H1 (cell line): ENCODE data around the gene ZDHHC17. TPM values are rescaled to one million over a fixed set of nuclear protein-coding genes. Genes with fewer than 3 reads are reported as not detected.

Source experiments
- KDM1A ChIP-seq: fragments of 200-600, 300-600 bp; sonication (generic); IDR thresholded peaks from 2 replicates; pipeline ENCODE4 v1.7.1; 2016; ENCODE audit warnings: mild to moderate bottlenecking, low read length, borderline replicate concordance
- MAX ChIP-seq: IDR thresholded peaks from 2 replicates; pipeline ENCODE4 v1.6.1; 2012; ENCODE audit warnings: inconsistent platforms
- SAP30 ChIP-seq: fragments of 300-600 bp; sonication (generic); IDR thresholded peaks from 2 replicates; pipeline ENCODE4 v1.7.1; 2012; ENCODE audit warnings: low read length, moderate library complexity, mild to moderate bottlenecking, inconsistent platforms; ENCODE audit not compliant: insufficient read depth, insufficient replicate concordance
- SRF ChIP-seq: IDR thresholded peaks from 2 replicates; pipeline ENCODE4 v1.6.1; 2011; ENCODE audit warnings: mild to moderate bottlenecking, low read depth, low read length, moderate library complexity
- TEAD4 ChIP-seq: IDR thresholded peaks from 2 replicates; pipeline ENCODE4 v1.6.1; 2012; ENCODE audit warnings: low read depth, low read length, inconsistent platforms, mixed read lengths
- polyA plus RNA-seq, 7 experiments: library from polyadenylated mRNA; depleted of rRNA in 3 of 7; stranded (reverse) in 5 of 7; unstranded in 2 of 7; fragments of >200 nt in 5 of 7; fragments of 200-250 nt in 2 of 7; gene quantifications; 1 replicate in 5 of 7; 2 replicates in 1 of 7; 4 replicates in 1 of 7; pipeline versions ENCODE4 v1.2.1 to v1.2.3, GENCODE V29; 2011 to 2013; ENCODE audit warnings: missing spikeins in 2 of 7, mixed read lengths in 2 of 7
- total RNA-seq: library from RNA; stranded (reverse); fragmentation: NEBNext Ultra II Directional; extraction: Animal tissue kit (Norgen Biotek cat#: 25700); gene quantifications from 2 replicates; pipeline ENCODE4 v1.2.1, GENCODE V29; 2021

Gene ZDHHC17
- total and polyA plus RNA-seq, 2 of the 8 experiments (the other 6 are each of a cell fraction or from before 2014, with no cell fraction given): 27.6 to 28.9 TPM

DNA sequence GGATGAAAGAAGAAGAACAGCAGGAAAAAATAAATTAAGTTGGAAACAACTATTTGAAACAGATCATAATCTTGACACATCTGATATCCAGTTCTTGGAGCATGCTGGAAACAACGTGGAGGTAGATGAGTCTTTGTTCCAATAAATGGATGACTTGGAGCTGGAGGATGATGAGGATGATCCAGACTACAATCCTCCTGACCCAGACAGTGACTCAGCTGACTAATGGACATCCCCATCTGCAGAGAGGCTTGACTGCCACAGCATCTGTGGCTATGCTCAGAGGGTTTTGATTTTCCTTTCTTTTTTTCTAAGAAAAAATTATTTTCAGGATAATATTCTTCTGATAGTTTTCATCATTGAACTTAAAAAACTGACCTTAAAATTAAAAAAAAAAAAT, 6.2 kb upstream of the ZDHHC17 start (continued):
- TF ChIP-seq SAP30 (no peak), TEAD4 (no peak), MAX (no peak), KDM1A (no peak), SRF (no peak)
